Measurements from ENCODE around the gene GFI1B.

GRCh38 chr9:133031130-133031422 is 52.6 kb downstream of the GFI1B start:
- no peak for TF ChIP-seq CTCF (IDR thresholded peaks at IDR 0.05; ENCODE audit: poor library complexity, severe bottlenecking)
- no peak for TF ChIP-seq RAD21 (conservative IDR thresholded peaks at IDR 0.05)
- TF ChIP-seq TAF1 (IDR thresholded peaks at IDR 0.05; ENCODE audit: low read depth), result peak; percentile 35
- TF ChIP-seq SMC3 (conservative IDR thresholded peaks at IDR 0.05; ENCODE audit: poor library complexity), result no peak
- TF ChIP-seq EZH2 (IDR thresholded peaks at IDR 0.05; ENCODE audit: borderline replicate concordance, insufficient read depth, low read length, poor library complexity, severe bottlenecking), result no peak
- no peak for TF ChIP-seq POLR2AphosphoS5 (IDR thresholded peaks at IDR 0.05)
